GM23338 (cell line): ENCODE results near the gene CABP4.

Source experiments
- CREB1 ChIP-seq: fragments of 250-450 bp; sonication (Bioruptor Pico); IDR thresholded peaks from 2 replicates; pipeline ENCODE4 v1.5.0; 2020; ENCODE audit warnings: low read depth, mild to moderate bottlenecking, moderate library complexity
- EZH2 ChIP-seq: fragments of 200-600 bp; sonication (generic); IDR thresholded peaks from one replicate; pipeline ENCODE4 v1.8.0; 2017; ENCODE audit warnings: antibody characterized with exemption, mild to moderate bottlenecking, low read depth; ENCODE audit not compliant: unreplicated experiment
- EZH2phosphoT487 ChIP-seq: fragments of 200-600 bp; sonication (generic); IDR thresholded peaks from one replicate; pipeline ENCODE4 v1.8.1; 2018; ENCODE audit warnings: antibody characterized with exemption; ENCODE audit not compliant: unreplicated experiment
- POLR2AphosphoS5 ChIP-seq: IDR thresholded peaks from 2 replicates; pipeline ENCODE4 v1.6.1; 2016; ENCODE audit warnings: antibody characterized with exemption, low read depth
- TF ChIP-seq, protein P1 (sequence below), 2 experiments: fragments of 200-600 bp in 1 of 2; sonication (generic) in 1 of 2; conservative IDR thresholded peaks; 2 replicates each; pipeline versions ENCODE4 v1.5.1 to v1.6.1; 2016 to 2017; ENCODE audit warnings: antibody characterized with exemption in 2 of 2, low read depth in 2 of 2, mild to moderate bottlenecking in 2 of 2, moderate library complexity in 1 of 2

DNA sequence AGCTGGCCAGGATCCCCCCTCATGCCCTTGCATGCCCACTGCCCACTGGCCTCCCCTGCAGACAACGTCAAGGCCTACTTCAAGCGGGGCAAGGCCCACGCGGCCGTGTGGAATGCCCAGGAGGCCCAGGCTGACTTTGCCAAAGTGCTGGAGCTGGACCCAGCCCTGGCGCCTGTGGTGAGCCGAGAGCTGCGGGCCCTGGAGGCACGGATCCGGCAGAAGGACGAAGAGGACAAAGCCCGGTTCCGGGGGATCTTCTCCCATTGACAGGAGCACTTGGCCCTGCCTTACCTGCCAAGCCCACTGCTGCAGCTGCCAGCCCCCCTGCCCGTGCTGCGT, 35.5 kb downstream of the CABP4 start:
- TF ChIP-seq EZH2phosphoT487 = no peak
- no peak for TF ChIP-seq CREB1
- TF ChIP-seq POLR2AphosphoS5 = no peak
- TF ChIP-seq, protein P1, sequence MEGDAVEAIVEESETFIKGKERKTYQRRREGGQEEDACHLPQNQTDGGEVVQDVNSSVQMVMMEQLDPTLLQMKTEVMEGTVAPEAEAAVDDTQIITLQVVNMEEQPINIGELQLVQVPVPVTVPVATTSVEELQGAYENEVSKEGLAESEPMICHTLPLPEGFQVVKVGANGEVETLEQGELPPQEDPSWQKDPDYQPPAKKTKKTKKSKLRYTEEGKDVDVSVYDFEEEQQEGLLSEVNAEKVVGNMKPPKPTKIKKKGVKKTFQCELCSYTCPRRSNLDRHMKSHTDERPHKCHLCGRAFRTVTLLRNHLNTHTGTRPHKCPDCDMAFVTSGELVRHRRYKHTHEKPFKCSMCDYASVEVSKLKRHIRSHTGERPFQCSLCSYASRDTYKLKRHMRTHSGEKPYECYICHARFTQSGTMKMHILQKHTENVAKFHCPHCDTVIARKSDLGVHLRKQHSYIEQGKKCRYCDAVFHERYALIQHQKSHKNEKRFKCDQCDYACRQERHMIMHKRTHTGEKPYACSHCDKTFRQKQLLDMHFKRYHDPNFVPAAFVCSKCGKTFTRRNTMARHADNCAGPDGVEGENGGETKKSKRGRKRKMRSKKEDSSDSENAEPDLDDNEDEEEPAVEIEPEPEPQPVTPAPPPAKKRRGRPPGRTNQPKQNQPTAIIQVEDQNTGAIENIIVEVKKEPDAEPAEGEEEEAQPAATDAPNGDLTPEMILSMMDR (conservative IDR thresholded peaks at IDR 0.05; ENCODE audit: low read depth in 2 of 2) = no peak
- TF ChIP-seq EZH2 = no peak
